ENCODE measurements around the gene SLC8A1. TPM values are rescaled to one million over a fixed set of nuclear protein-coding genes. Genes with fewer than 3 reads are reported as not detected.

Gene SLC8A1
- total RNA-seq, 4 donors from 2014 or later = 1.3 to 3.8 (median 2.4) TPM

GRCh38 chr2:40457837-40458236, 5.9 kb upstream of the SLC8A1 start:
- no peak for TF ChIP-seq POLR2A (IDR thresholded peaks at IDR 0.05)
- TF ChIP-seq CTCF (IDR thresholded peaks at IDR 0.05 in 4 of 5, conservative IDR thresholded peaks at IDR 0.05 in 1 of 5) = no peak
- ATAC-seq (no peak), DNase-seq (no peak)
- intact Hi-C loops (cut with DNase I; ENCODE audit: low total_unique reads) = no loop called here
- Histone ChIP-seq H3K36me3 (no peaks in the 10 kb centered on the region), H3K27me3 (no peaks in the 10 kb centered on the region), H3K9me3 (no peaks in the 10 kb centered on the region), H3K4me1 (peaks cover 6 to 14% of the 10 kb centered on the region in 2 donors), H3K27ac (no peak overlapping the region), H3K4me3 (no peak overlapping the region)
- in situ Hi-C loops (cut with MboI; ENCODE audit: low sequenced_read_pairs in 4 of 4) = no loop called here

- in situ Hi-C loops (cut with MboI; ENCODE audit: low sequenced_read_pairs in 4 of 4) (no loop called here), intact Hi-C loops (cut with DNase I; ENCODE audit: low total_unique reads) (no loop called here)
- no peak overlapping the region for H3K27ac ChIP-seq
Observed at GRCh38 chr2:40457366-40457765, 5.5 kb upstream of the SLC8A1 start.

GRCh38 chr2:40456926-40457325, 5.0 kb upstream of the SLC8A1 start:
- Histone ChIP-seq H3K9me3 (no peaks in the 10 kb centered on the region), H3K36me3 (no peaks in the 10 kb centered on the region), H3K4me3 (no peak overlapping the region), H3K4me1 (peaks cover 6 to 14% of the 10 kb centered on the region in 2 donors), H3K27ac (no peak overlapping the region), H3K27me3 (peaks cover 0 to 4% (median 4%) of the 10 kb centered on the region in 3 donors)
- ATAC-seq = no peak
- in situ Hi-C loops (cut with MboI; ENCODE audit: low sequenced_read_pairs in 4 of 4) (no loop called here), intact Hi-C loops (cut with DNase I; ENCODE audit: low total_unique reads) (no loop called here)
- DNase-seq = no peak
- TF ChIP-seq POLR2A (IDR thresholded peaks at IDR 0.05) (no peak), CTCF (IDR thresholded peaks at IDR 0.05 in 4 of 5, conservative IDR thresholded peaks at IDR 0.05 in 1 of 5) (no peak)

More at GRCh38 chr2:40457366-40457765, 5.5 kb upstream of the SLC8A1 start:
- peaks cover 0 to 2% (median 1%) of the 10 kb centered on the region in 3 donors for H3K27me3 ChIP-seq
- no peaks in the 10 kb centered on the region for H3K36me3 ChIP-seq
- H3K4me1 ChIP-seq = peaks cover 6 to 14% of the 10 kb centered on the region in 2 donors
- TF ChIP-seq POLR2A (IDR thresholded peaks at IDR 0.05) = no peak
- no peak for TF ChIP-seq CTCF (IDR thresholded peaks at IDR 0.05 in 4 of 5, conservative IDR thresholded peaks at IDR 0.05 in 1 of 5)
- no peaks in the 10 kb centered on the region for H3K9me3 ChIP-seq
- no peak for ATAC-seq
- no peak for DNase-seq
- no peak overlapping the region for H3K4me3 ChIP-seq

GRCh38 chr2:40455661-40456060, 3.8 kb upstream of the SLC8A1 start:
- in situ Hi-C loops (cut with MboI; ENCODE audit: low sequenced_read_pairs in 4 of 4) = no loop called here
- no peak for ATAC-seq

More at GRCh38 chr2:40455661-40456060, 3.8 kb upstream of the SLC8A1 start:
- Histone ChIP-seq H3K4me3 (no peak overlapping the region), H3K9me3 (no peaks in the 10 kb centered on the region), H3K36me3 (no peaks in the 10 kb centered on the region), H3K27ac (no peak overlapping the region), H3K27me3 (peaks cover 4 to 7% (median 4%) of the 10 kb centered on the region in 3 donors), H3K4me1 (peaks cover 6 to 14% of the 10 kb centered on the region in 2 donors)
- intact Hi-C loops (cut with DNase I; ENCODE audit: low total_unique reads) = no loop called here
- TF ChIP-seq CTCF (IDR thresholded peaks at IDR 0.05 in 4 of 5, conservative IDR thresholded peaks at IDR 0.05 in 1 of 5) = no peak
- DNase-seq = no peak
